Measurements from ENCODE around the gene LRRC56. TPM values are rescaled to one million over a fixed set of nuclear protein-coding genes. Genes with fewer than 3 reads are reported as not detected.

Gene LRRC56
- total and polyA plus RNA-seq, 2 of the 13 experiments (the other 11 are each of a cell fraction or from before 2014, with no cell fraction given) = 0.11 to 0.29 TPM

GRCh38 chr11:575996-576768, 38.9 kb downstream of the LRRC56 start, which contains the start of gene PHRF1 (continued):
- TF ChIP-seq TIGD3 (CRISPR knock-in tag; IDR thresholded peaks at IDR 0.05; ENCODE audit: borderline replicate concordance) (no peak), ZNF34 (CRISPR knock-in tag; IDR thresholded peaks at IDR 0.05; ENCODE audit: borderline replicate concordance) (no peak), ZNF7 (CRISPR knock-in tag; IDR thresholded peaks at IDR 0.05) (no peak), ADNP (CRISPR knock-in tag; IDR thresholded peaks at IDR 0.05) (no peak), ZNF800 (CRISPR knock-in tag; IDR thresholded peaks at IDR 0.05) (no peak), ELF4 (CRISPR knock-in tag; IDR thresholded peaks at IDR 0.05; ENCODE audit: borderline replicate concordance) (no peak), SETDB1 (CRISPR knock-in tag; IDR thresholded peaks at IDR 0.05; ENCODE audit: borderline replicate concordance) (no peak), REPIN1 (CRISPR knock-in tag; IDR thresholded peaks at IDR 0.05; ENCODE audit: borderline replicate concordance, low read depth) (no peak), HIVEP1 (CRISPR knock-in tag; IDR thresholded peaks at IDR 0.05) (no peak), TBX2 (CRISPR knock-in tag; IDR thresholded peaks at IDR 0.05; ENCODE audit: borderline replicate concordance) (0 out of 2 replicates have a peak, but pooled peaks have one; percentile 3), SPEN (CRISPR knock-in tag; IDR thresholded peaks at IDR 0.05; ENCODE audit: low read depth) (peak; percentile 53; the same call in 1 of the 2 replicates), ZNF280B (CRISPR knock-in tag; IDR thresholded peaks at IDR 0.05; ENCODE audit: borderline replicate concordance) (no peak), RFXANK (CRISPR knock-in tag; IDR thresholded peaks at IDR 0.05) (no peak), KLF15 (CRISPR knock-in tag; IDR thresholded peaks at IDR 0.05; ENCODE audit: borderline replicate concordance) (peak; percentile 84; the same call in 1 of the 2 replicates), MYPOP (CRISPR knock-in tag; IDR thresholded peaks at IDR 0.05) (no peak), SRY (CRISPR knock-in tag; IDR thresholded peaks at IDR 0.05) (no peak; the same call in 1 of the 2 replicates), ZBTB25 (CRISPR knock-in tag; IDR thresholded peaks at IDR 0.05) (peak; percentile 84; the same call in 1 of the 2 replicates), CERS6 (CRISPR knock-in tag; IDR thresholded peaks at IDR 0.05) (no peak), ZNF335 (CRISPR knock-in tag; IDR thresholded peaks at IDR 0.05) (no peak), ZNF879 (CRISPR knock-in tag; IDR thresholded peaks at IDR 0.05) (no peak), ETV6 (CRISPR knock-in tag; conservative IDR thresholded peaks at IDR 0.05) (peak; percentile 44; the same call in 1 of the 2 replicates)
